GM10266 (cell line): ENCODE measurements around the gene KCNIP1.
"Not testable (repeated sequence)": the region's sequence is repeated elsewhere in the genome, so short reads cannot be mapped to it uniquely, and the experiment has no call there.

Source experiments
- DNase-seq: peaks from one replicate; pipeline ENCODE4 v3.0.0; 2012; ENCODE audit errors: extremely low spot score
- CTCF ChIP-seq: IDR thresholded peaks from 2 replicates; pipeline ENCODE4 v1.5.1; 2012; ENCODE audit warnings: mild to moderate bottlenecking, low read depth; ENCODE audit not compliant: control insufficient read depth, insufficient read depth; ENCODE audit errors: missing control alignments

Gene KCNIP1

GRCh38 chr5:170748951-170749471 is 245.2 kb downstream of the KCNIP1 start:
- no peak for TF ChIP-seq CTCF
- no peak for DNase-seq

GRCh38 chr5:170749911-170750431 is 246.2 kb downstream of the KCNIP1 start:
- DNase-seq: no peak
- TF ChIP-seq CTCF: no peak

GRCh38 chr5:170750791-170751190 is 247.0 kb downstream of the KCNIP1 start:
- no peak for TF ChIP-seq CTCF
- DNase-seq: no peak

GRCh38 chr5:170751631-170752030 is 247.8 kb downstream of the KCNIP1 start:
- TF ChIP-seq CTCF: no peak
- DNase-seq: no peak

- TF ChIP-seq CTCF: no peak
- no peak for DNase-seq
Observed at GRCh38 chr5:170752257-170753215, 248.7 kb downstream of the KCNIP1 start.

GRCh38 chr5:170753311-170753710 is 249.5 kb downstream of the KCNIP1 start:
- TF ChIP-seq CTCF: no peak
- no peak for DNase-seq

- not testable (repeated sequence) for DNase-seq
Observed at GRCh38 chr5:170754508-170754907, 250.7 kb downstream of the KCNIP1 start.
